Measurements from ENCODE around the gene TTC28. TPM values are rescaled to one million over a fixed set of nuclear protein-coding genes. Genes with fewer than 3 reads are reported as not detected.

TTC28 gene
- total RNA-seq, 6 experiments from 2014 or later, result 10.8 to 18.9 (median 13.6) TPM

- peaks cover 9% of the 10 kb centered on the region for H3K9me3 Mint-ChIP-seq
- TF ChIP-seq CTCF (IDR thresholded peaks at IDR 0.05), result no peak
- H3K4me1 Mint-ChIP-seq (ENCODE audit: low read depth), result no peaks in the 10 kb centered on the region
- no peak for DNase-seq
- H3K36me3 Mint-ChIP-seq (ENCODE audit: low read depth), result peaks cover 13% of the 10 kb centered on the region
- H3K27ac Mint-ChIP-seq, result no peak overlapping the region
- peaks cover 2% of the 10 kb centered on the region; the same call in 1 of the 2 replicates for H3K27me3 Mint-ChIP-seq (ENCODE audit: insufficient read depth)
- no peak overlapping the region for H3K4me3 Mint-ChIP-seq
Observed at GRCh38 chr22:28358312-28358711, 321.3 kb downstream of the TTC28 start.

- no peak for TF ChIP-seq CTCF (IDR thresholded peaks at IDR 0.05)
- H3K27ac Mint-ChIP-seq, result no peak overlapping the region
- peaks cover 2% of the 10 kb centered on the region; the same call in 1 of the 2 replicates for H3K27me3 Mint-ChIP-seq (ENCODE audit: insufficient read depth)
- H3K9me3 Mint-ChIP-seq, result peaks cover under 1% of the 10 kb centered on the region; the same call in 1 of the 2 replicates
- no peak overlapping the region for H3K4me3 Mint-ChIP-seq
- H3K4me1 Mint-ChIP-seq (ENCODE audit: low read depth), result no peaks in the 10 kb centered on the region
- H3K36me3 Mint-ChIP-seq (ENCODE audit: low read depth), result peaks cover 5% of the 10 kb centered on the region
- no peak for DNase-seq
Observed at GRCh38 chr22:28357193-28357592, 322.4 kb downstream of the TTC28 start.

GRCh38 chr22:28351476-28351875, 328.2 kb downstream of the TTC28 start:
- H3K27me3 Mint-ChIP-seq (ENCODE audit: insufficient read depth), result peaks cover 2% of the 10 kb centered on the region; the same call in 1 of the 2 replicates
- peaks cover 3% of the 10 kb centered on the region; the same call in 1 of the 2 replicates for H3K36me3 Mint-ChIP-seq (ENCODE audit: low read depth)
- H3K4me3 Mint-ChIP-seq, result no peak overlapping the region
- no peak overlapping the region for H3K27ac Mint-ChIP-seq
- DNase-seq, result no peak
- no peaks in the 10 kb centered on the region for H3K4me1 Mint-ChIP-seq (ENCODE audit: low read depth)
- no peak for TF ChIP-seq CTCF (IDR thresholded peaks at IDR 0.05)
- H3K9me3 Mint-ChIP-seq, result no peaks in the 10 kb centered on the region

GRCh38 chr22:28348613-28349609, 330.7 kb downstream of the TTC28 start:
- H3K27ac Mint-ChIP-seq, result no peak overlapping the region
- DNase-seq, result no peak
- TF ChIP-seq CTCF (IDR thresholded peaks at IDR 0.05), result no peak
- H3K4me1 Mint-ChIP-seq (ENCODE audit: low read depth), result peaks cover 18% of the 10 kb centered on the region
- H3K36me3 Mint-ChIP-seq (ENCODE audit: low read depth), result peaks cover 4% of the 10 kb centered on the region; the same call in 1 of the 2 replicates
- H3K27me3 Mint-ChIP-seq (ENCODE audit: insufficient read depth), result no peaks in the 10 kb centered on the region; the same call in 1 of the 2 replicates
- no peaks in the 10 kb centered on the region for H3K9me3 Mint-ChIP-seq
- H3K4me3 Mint-ChIP-seq, result no peak overlapping the region

- H3K27ac Mint-ChIP-seq, result no peak overlapping the region
- H3K4me3 Mint-ChIP-seq, result no peak overlapping the region
- H3K36me3 Mint-ChIP-seq (ENCODE audit: low read depth), result peaks cover 4% of the 10 kb centered on the region; the same call in 1 of the 2 replicates
- no peak for DNase-seq
- H3K27me3 Mint-ChIP-seq (ENCODE audit: insufficient read depth), result no peaks in the 10 kb centered on the region; the same call in none of the 2 replicates
- H3K9me3 Mint-ChIP-seq, result no peaks in the 10 kb centered on the region
- H3K4me1 Mint-ChIP-seq (ENCODE audit: low read depth), result peaks cover 20% of the 10 kb centered on the region
- no peak for TF ChIP-seq CTCF (IDR thresholded peaks at IDR 0.05)
Observed at GRCh38 chr22:28346308-28346707, 333.3 kb downstream of the TTC28 start.
